ENCODE results near the gene ZKSCAN3. TPM values are rescaled to one million over a fixed set of nuclear protein-coding genes. Genes with fewer than 3 reads are reported as not detected.

The ZKSCAN3 gene
- polyA plus RNA-seq, 2 of the 4 experiments (the other 2 are of a cell fraction): 1.6 to 2.7 TPM

- no peak for DNase-seq (ENCODE audit: low read depth in 1 of 2, low spot score in 1 of 2)
- H3K27ac ChIP-seq: no peak overlapping the region
- H3K9me3 ChIP-seq: 0 out of 3 replicates have a peak, but pooled peaks cover 7% of the 10 kb centered on the region
- no peaks in the 10 kb centered on the region for H3K4me1 ChIP-seq
- CTCF ChIA-PET: no interaction called here
- FAIRE-seq: no peak
- H3K4me3 ChIP-seq: no peak overlapping the region
- 75% methylated on average over 1 of the region's 1 CpG for WGBS (ENCODE audit: missing lambda C conversion rate)
- POLR2A ChIA-PET: no interaction called here
- no peak overlapping the region for H3K4me2 ChIP-seq
- ATAC-seq: no peak
- no peak for TF ChIP-seq PBX3 (IDR thresholded peaks at IDR 0.05)
- TF ChIP-seq JUNB (IDR thresholded peaks at IDR 0.05): no peak
- TF ChIP-seq FOSB (CRISPR knock-in tag; IDR thresholded peaks at IDR 0.05): no peak
- TF ChIP-seq EHMT2 (IDR thresholded peaks at IDR 0.05; ENCODE audit: low read depth): no peak
- TF ChIP-seq RARB (CRISPR knock-in tag; IDR thresholded peaks at IDR 0.05): no peak
- no peak for TF ChIP-seq HOXB5 (CRISPR knock-in tag; IDR thresholded peaks at IDR 0.05)
- no peak for TF ChIP-seq BHLHE40 (IDR thresholded peaks at IDR 0.05; ENCODE audit: low read depth, low read length)
- TF ChIP-seq MYC (IDR thresholded peaks at IDR 0.05; ENCODE audit: borderline replicate concordance, low read length): no peak
- no peak for TF ChIP-seq ZSCAN20 (CRISPR knock-in tag; IDR thresholded peaks at IDR 0.05)
- TF ChIP-seq CTCF (IDR thresholded peaks at IDR 0.05): no peak
- no peak for TF ChIP-seq JUN (IDR thresholded peaks at IDR 0.05)
- no peak for TF ChIP-seq HES2 (IDR thresholded peaks at IDR 0.05)
- TF ChIP-seq NR3C1 (IDR thresholded peaks at IDR 0.05): no peak
- TF ChIP-seq HOXA7 (CRISPR knock-in tag; IDR thresholded peaks at IDR 0.05): no peak
- TF ChIP-seq FOXS1 (CRISPR knock-in tag; IDR thresholded peaks at IDR 0.05): no peak
These were observed 24.2 kb downstream of the ZKSCAN3 start for GRCh38 chr6:28373925-28374324.

- no peak for FAIRE-seq
- CTCF ChIA-PET: interaction anchor here (2.2 kb wide), 1 partner anchor 22 kb away, joined by 5 read pairs; no protein-coding TSS in a partner anchor
These were observed 28.1 kb downstream of the ZKSCAN3 start for GRCh38 chr6:28377879-28378278.

GRCh38 chr6:28378644-28379043, 28.9 kb downstream of the ZKSCAN3 start:
- DNase-seq (ENCODE audit: low read depth in 1 of 2, low spot score in 1 of 2) (no peak), ATAC-seq (no peak), FAIRE-seq (no peak)
- Histone ChIP-seq H3K4me3 (no peak overlapping the region), H3K27ac (no peak overlapping the region), H3K9me3 (0 out of 3 replicates have a peak, but pooled peaks cover 7% of the 10 kb centered on the region), H3K4me1 (peaks cover 5% of the 10 kb centered on the region; the same call in 2 of the 3 replicates), H3K4me2 (no peak overlapping the region)
- no peak for TF ChIP-seq KDM5A (IDR thresholded peaks at IDR 0.05)
- POLR2A ChIA-PET: no interaction called here
- CTCF ChIA-PET: interaction anchor here (2.2 kb wide), 1 partner anchor 23 kb away, joined by 5 read pairs; no protein-coding TSS in a partner anchor

More at GRCh38 chr6:28377879-28378278, 28.1 kb downstream of the ZKSCAN3 start:
- WGBS (ENCODE audit: missing lambda C conversion rate): 87% methylated on average over 1 of the region's 1 CpG
- Histone ChIP-seq H3K27ac (no peak overlapping the region), H3K4me3 (no peak overlapping the region), H3K4me1 (peaks cover 5% of the 10 kb centered on the region; the same call in 1 of the 3 replicates), H3K9me3 (0 out of 3 replicates have a peak, but pooled peaks cover 7% of the 10 kb centered on the region), H3K4me2 (no peak overlapping the region)
- no peak for ATAC-seq
- POLR2A ChIA-PET: no interaction called here
- DNase-seq (ENCODE audit: low read depth in 1 of 2, low spot score in 1 of 2): no peak
- TF ChIP-seq RARB (CRISPR knock-in tag; IDR thresholded peaks at IDR 0.05) (no peak), FOSB (CRISPR knock-in tag; IDR thresholded peaks at IDR 0.05) (no peak), FOSL2 (IDR thresholded peaks at IDR 0.05) (no peak), FOSL2 (CRISPR knock-in tag; IDR thresholded peaks at IDR 0.05) (no peak), MAZ (IDR thresholded peaks at IDR 0.05; ENCODE audit: borderline replicate concordance, low read depth, low read length) (no peak), EP300 (IDR thresholded peaks at IDR 0.05) (no peak), RAD21 (conservative IDR thresholded peaks at IDR 0.05 in 1 of 2, IDR thresholded peaks at IDR 0.05 in 1 of 2) (no peak)

Data from A549 (cell line).